ENCODE results near the gene BMP2K. TPM values are rescaled to one million over a fixed set of nuclear protein-coding genes. Genes with fewer than 3 reads are reported as not detected.

The BMP2K gene
- polyA plus RNA-seq, 1 experiment: 36.5 TPM

DNA sequence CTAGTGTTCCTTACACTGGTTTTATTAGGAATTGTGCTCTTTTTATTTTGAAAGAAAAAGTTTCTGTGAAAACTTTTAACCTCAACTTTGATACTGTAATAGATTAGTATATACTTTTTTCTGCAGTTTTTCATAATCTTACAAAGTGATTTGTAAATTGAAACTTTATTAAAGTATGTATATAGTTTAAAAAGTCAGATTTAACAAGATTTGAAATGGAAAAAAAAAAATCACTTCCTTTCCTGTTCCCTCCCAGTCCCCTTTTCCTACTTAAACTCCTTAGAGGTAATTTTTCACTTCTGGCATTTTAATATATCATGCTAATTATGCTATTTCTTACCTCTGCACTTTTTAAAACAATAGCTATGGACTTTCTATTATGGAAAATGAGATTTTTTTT lies 113.8 kb downstream of the BMP2K start:
- no peak for TF ChIP-seq CTCF (IDR thresholded peaks at IDR 0.05; ENCODE audit: low read depth, low read length)
- Histone ChIP-seq H3K27ac (ENCODE audit: low read depth, low read length) (no peak overlapping the region), H3K9me3 (ENCODE audit: control insufficient read depth, insufficient read depth, low read length) (no peaks in the 10 kb centered on the region), H3K4me3 (ENCODE audit: low read depth, low read length) (no peak overlapping the region), H3K27me3 (ENCODE audit: control insufficient read depth, insufficient read depth, low read length) (no peaks in the 10 kb centered on the region)
- CTCF ChIA-PET: interaction anchor here (0.5 to 1.0 kb wide), 2 partner anchors 23 to 50 kb away, joined by 3 to 4 read pairs; partner anchors contain the start of gene PAQR3
- no peak for DNase-seq (ENCODE audit: low read depth, low spot score)
- POLR2A ChIA-PET: no interaction called here

DNA sequence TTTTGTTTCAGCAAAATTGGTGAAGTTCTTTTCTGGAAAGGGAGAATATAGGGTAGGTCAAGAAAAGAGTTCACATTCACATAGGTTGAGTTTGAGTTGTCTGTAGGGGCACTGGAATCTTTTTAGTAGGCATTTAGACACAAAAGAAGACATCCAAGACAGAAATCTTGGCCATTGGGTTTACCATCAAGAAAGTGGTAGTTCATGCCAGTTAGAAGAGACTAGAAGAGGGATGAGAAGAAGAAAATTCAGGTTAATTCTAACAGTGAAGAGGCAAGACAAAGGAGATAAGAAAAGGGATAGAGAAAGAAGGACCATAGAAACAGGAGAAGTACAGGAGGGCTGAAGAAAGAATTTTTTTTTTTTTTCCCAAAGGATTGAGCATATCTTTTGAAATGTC lies 123.2 kb downstream of the BMP2K start:
- H3K4me3 ChIP-seq (ENCODE audit: low read depth, low read length): no peak overlapping the region
- DNase-seq (ENCODE audit: low read depth, low spot score): no peak
- no peak for TF ChIP-seq CTCF (IDR thresholded peaks at IDR 0.05; ENCODE audit: low read depth, low read length)

GRCh38 chr4:78901882-78902281 lies 125.7 kb downstream of the BMP2K start:
- H3K4me3 ChIP-seq (ENCODE audit: low read depth, low read length): no peak overlapping the region
- ChIA-PET CTCF (no interaction called here), POLR2A (no interaction called here)
- H3K9me3 ChIP-seq (ENCODE audit: control insufficient read depth, insufficient read depth, low read length): no peaks in the 10 kb centered on the region
- H3K27ac ChIP-seq (ENCODE audit: low read depth, low read length): no peak overlapping the region
- H3K27me3 ChIP-seq (ENCODE audit: control insufficient read depth, insufficient read depth, low read length): no peaks in the 10 kb centered on the region
- DNase-seq (ENCODE audit: low read depth, low spot score): no peak
- TF ChIP-seq CTCF (IDR thresholded peaks at IDR 0.05; ENCODE audit: low read depth, low read length): no peak

More for the DNA sequence above, 123.2 kb downstream of the BMP2K start:
- Histone ChIP-seq H3K27me3 (ENCODE audit: control insufficient read depth, insufficient read depth, low read length) (no peaks in the 10 kb centered on the region), H3K27ac (ENCODE audit: low read depth, low read length) (no peak overlapping the region), H3K9me3 (ENCODE audit: control insufficient read depth, insufficient read depth, low read length) (no peaks in the 10 kb centered on the region)
- ChIA-PET CTCF (no interaction called here), POLR2A (no interaction called here)

- Histone ChIP-seq H3K9me3 (ENCODE audit: control insufficient read depth, insufficient read depth, low read length) (no peaks in the 10 kb centered on the region), H3K27ac (ENCODE audit: low read depth, low read length) (no peak overlapping the region), H3K27me3 (ENCODE audit: control insufficient read depth, insufficient read depth, low read length) (no peaks in the 10 kb centered on the region), H3K4me3 (ENCODE audit: low read depth, low read length) (no peak overlapping the region)
- no peak for TF ChIP-seq CTCF (IDR thresholded peaks at IDR 0.05; ENCODE audit: low read depth, low read length)
- ChIA-PET POLR2A (no interaction called here), CTCF (no interaction called here)
- no peak for DNase-seq (ENCODE audit: low read depth, low spot score)
Observed at GRCh38 chr4:78902298-78902697, 126.1 kb downstream of the BMP2K start.

GRCh38 chr4:78904143-78904542 lies 128.0 kb downstream of the BMP2K start:
- no peak for TF ChIP-seq CTCF (IDR thresholded peaks at IDR 0.05; ENCODE audit: low read depth, low read length)
- ChIA-PET CTCF (no interaction called here), POLR2A (no interaction called here)
- H3K27ac ChIP-seq (ENCODE audit: low read depth, low read length): no peak overlapping the region
- H3K4me3 ChIP-seq (ENCODE audit: low read depth, low read length): no peak overlapping the region
- H3K9me3 ChIP-seq (ENCODE audit: control insufficient read depth, insufficient read depth, low read length): no peaks in the 10 kb centered on the region
- no peaks in the 10 kb centered on the region for H3K27me3 ChIP-seq (ENCODE audit: control insufficient read depth, insufficient read depth, low read length)
- no peak for DNase-seq (ENCODE audit: low read depth, low spot score)
